ENCODE data around the gene PROSER1. TPM values are rescaled to one million over a fixed set of nuclear protein-coding genes. Genes with fewer than 3 reads are reported as not detected.

PROSER1 gene
- total and polyA plus RNA-seq, 10 of the 15 experiments (the other 5 are each of a cell fraction or from before 2014, with no cell fraction given) = 14.3 to 66.0 (median 26.9) TPM

DNA sequence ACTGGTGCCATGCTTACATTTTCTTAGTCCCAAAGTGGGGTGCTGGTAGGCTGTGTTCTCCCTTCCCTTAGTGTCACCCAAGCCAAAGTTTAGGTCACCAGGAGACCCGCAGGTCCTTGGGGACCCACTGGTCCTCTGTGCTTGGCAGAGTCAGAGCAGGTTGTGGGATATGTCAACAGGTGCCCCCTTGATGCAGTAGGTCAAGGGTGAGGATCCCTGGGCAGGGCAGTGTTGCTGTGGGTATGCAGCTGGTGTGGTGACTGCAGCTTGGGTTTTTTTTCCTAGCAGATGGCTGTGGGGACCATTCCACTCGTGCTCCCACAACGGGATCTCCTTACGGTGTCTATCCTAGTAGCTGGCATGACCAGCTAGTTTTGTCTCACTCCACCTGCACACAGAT is 24.1 kb upstream of the PROSER1 start:
- in situ Hi-C loops (cut with MboI) = loop anchor here (25.0 kb wide), 1 partner anchor 1625 kb away; no protein-coding TSS in a partner anchor
- DNase-seq (ENCODE audit: low read depth, low spot score) = no peak
- no peak for ATAC-seq
- Histone ChIP-seq H4K20me1 (ENCODE audit: control insufficient read depth, insufficient read depth) (no peaks in the 10 kb centered on the region), H3K9ac (ENCODE audit: control insufficient read depth, insufficient read depth, low read length) (no peak overlapping the region), H3K79me2 (ENCODE audit: control insufficient read depth, insufficient read depth, low read length) (no peaks in the 10 kb centered on the region), H3K4me2 (ENCODE audit: control insufficient read depth, insufficient read depth) (no peak overlapping the region), H3K36me3 (ENCODE audit: control insufficient read depth in 2 of 2, insufficient read depth in 2 of 2, low read length in 1 of 2) (no peaks in the 10 kb centered on the region), H3K9me3 (replicated peaks; ENCODE audit: control insufficient read depth, insufficient read depth, low read length) (no peaks in the 10 kb centered on the region; the same call in 2 of the 3 replicates), H2AFZ (ENCODE audit: control insufficient read depth, low read depth, low read length) (no peak overlapping the region), H3K27ac (ENCODE audit: control insufficient read depth, insufficient read depth) (no peak overlapping the region), H3K27me3 (replicated peaks in 1 of 2; ENCODE audit: control insufficient read depth in 2 of 2, insufficient read depth in 2 of 2, low read length in 1 of 2) (no peaks in the 10 kb centered on the region), H3K4me1 (ENCODE audit: control insufficient read depth, insufficient read depth, low read length) (no peaks in the 10 kb centered on the region), H3K4me3 (no peak overlapping the region)
- WGBS (ENCODE audit: insufficient coverage, insufficient replicate concordance, low lambda C conversion rate, missing lambda C conversion rate) = 85% methylated on average over 4 of the region's 4 CpGs
- BruUV-seq (replicated peaks) = no TSS peak
- RAD21 ChIA-PET (ENCODE audit: unreplicated experiment) = no interaction called here
- SMC1A ChIA-PET (ENCODE audit: uncharacterized antibody, unreplicated experiment) = no interaction called here
- TF ChIP-seq, protein P1, sequence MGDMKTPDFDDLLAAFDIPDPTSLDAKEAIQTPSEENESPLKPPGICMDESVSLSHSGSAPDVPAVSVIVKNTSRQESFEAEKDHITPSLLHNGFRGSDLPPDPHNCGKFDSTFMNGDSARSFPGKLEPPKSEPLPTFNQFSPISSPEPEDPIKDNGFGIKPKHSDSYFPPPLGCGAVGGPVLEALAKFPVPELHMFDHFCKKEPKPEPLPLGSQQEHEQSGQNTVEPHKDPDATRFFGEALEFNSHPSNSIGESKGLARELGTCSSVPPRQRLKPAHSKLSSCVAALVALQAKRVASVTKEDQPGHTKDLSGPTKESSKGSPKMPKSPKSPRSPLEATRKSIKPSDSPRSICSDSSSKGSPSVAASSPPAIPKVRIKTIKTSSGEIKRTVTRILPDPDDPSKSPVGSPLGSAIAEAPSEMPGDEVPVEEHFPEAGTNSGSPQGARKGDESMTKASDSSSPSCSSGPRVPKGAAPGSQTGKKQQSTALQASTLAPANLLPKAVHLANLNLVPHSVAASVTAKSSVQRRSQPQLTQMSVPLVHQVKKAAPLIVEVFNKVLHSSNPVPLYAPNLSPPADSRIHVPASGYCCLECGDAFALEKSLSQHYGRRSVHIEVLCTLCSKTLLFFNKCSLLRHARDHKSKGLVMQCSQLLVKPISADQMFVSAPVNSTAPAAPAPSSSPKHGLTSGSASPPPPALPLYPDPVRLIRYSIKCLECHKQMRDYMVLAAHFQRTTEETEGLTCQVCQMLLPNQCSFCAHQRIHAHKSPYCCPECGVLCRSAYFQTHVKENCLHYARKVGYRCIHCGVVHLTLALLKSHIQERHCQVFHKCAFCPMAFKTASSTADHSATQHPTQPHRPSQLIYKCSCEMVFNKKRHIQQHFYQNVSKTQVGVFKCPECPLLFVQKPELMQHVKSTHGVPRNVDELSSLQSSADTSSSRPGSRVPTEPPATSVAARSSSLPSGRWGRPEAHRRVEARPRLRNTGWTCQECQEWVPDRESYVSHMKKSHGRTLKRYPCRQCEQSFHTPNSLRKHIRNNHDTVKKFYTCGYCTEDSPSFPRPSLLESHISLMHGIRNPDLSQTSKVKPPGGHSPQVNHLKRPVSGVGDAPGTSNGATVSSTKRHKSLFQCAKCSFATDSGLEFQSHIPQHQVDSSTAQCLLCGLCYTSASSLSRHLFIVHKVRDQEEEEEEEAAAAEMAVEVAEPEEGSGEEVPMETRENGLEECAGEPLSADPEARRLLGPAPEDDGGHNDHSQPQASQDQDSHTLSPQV (IDR thresholded peaks at IDR 0.05) = no peak
- TF ChIP-seq, protein P2, sequence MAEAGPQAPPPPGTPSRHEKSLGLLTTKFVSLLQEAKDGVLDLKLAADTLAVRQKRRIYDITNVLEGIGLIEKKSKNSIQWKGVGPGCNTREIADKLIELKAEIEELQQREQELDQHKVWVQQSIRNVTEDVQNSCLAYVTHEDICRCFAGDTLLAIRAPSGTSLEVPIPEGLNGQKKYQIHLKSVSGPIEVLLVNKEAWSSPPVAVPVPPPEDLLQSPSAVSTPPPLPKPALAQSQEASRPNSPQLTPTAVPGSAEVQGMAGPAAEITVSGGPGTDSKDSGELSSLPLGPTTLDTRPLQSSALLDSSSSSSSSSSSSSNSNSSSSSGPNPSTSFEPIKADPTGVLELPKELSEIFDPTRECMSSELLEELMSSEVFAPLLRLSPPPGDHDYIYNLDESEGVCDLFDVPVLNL (IDR thresholded peaks at IDR 0.05; ENCODE audit: low read depth, low read length) = no peak
- TF ChIP-seq NR2F1 (conservative IDR thresholded peaks at IDR 0.05) (no peak), ASH2L (IDR thresholded peaks at IDR 0.05; ENCODE audit: borderline replicate concordance, low read depth) (no peak), JUNB (IDR thresholded peaks at IDR 0.05) (no peak), PAX8 (IDR thresholded peaks at IDR 0.05) (no peak), YBX1 (IDR thresholded peaks at IDR 0.05) (no peak), CBX3 (IDR thresholded peaks at IDR 0.05; ENCODE audit: borderline replicate concordance, low read depth) (no peak)
- TF ChIP-seq, protein P3, sequence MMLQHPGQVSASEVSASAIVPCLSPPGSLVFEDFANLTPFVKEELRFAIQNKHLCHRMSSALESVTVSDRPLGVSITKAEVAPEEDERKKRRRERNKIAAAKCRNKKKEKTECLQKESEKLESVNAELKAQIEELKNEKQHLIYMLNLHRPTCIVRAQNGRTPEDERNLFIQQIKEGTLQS (IDR thresholded peaks at IDR 0.05; ENCODE audit: borderline replicate concordance, extremely low read depth, low read depth, low read length) = no peak
- TF ChIP-seq, protein P4, sequence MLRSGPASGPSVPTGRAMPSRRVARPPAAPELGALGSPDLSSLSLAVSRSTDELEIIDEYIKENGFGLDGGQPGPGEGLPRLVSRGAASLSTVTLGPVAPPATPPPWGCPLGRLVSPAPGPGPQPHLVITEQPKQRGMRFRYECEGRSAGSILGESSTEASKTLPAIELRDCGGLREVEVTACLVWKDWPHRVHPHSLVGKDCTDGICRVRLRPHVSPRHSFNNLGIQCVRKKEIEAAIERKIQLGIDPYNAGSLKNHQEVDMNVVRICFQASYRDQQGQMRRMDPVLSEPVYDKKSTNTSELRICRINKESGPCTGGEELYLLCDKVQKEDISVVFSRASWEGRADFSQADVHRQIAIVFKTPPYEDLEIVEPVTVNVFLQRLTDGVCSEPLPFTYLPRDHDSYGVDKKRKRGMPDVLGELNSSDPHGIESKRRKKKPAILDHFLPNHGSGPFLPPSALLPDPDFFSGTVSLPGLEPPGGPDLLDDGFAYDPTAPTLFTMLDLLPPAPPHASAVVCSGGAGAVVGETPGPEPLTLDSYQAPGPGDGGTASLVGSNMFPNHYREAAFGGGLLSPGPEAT (IDR thresholded peaks at IDR 0.05; ENCODE audit: low read depth) = no peak
- intact Hi-C loops (cut with micrococcal nuclease; ENCODE audit: unreplicated experiment) = no loop called here
- CTCF ChIA-PET = no interaction called here
- no peak for FAIRE-seq
- POLR2A ChIA-PET = no interaction called here

Measured in GM12878 (cell line).